UCSD-AML1 (cell line): ENCODE data around the gene USP35.
"Not testable (repeated sequence)": the region's sequence is repeated elsewhere in the genome, so short reads cannot be mapped to it uniquely, and the experiment has no call there.

ENCODE experiments used
- DNase-seq: peaks from one replicate; lab custom pipeline; 2025; ENCODE audit not compliant: unreplicated experiment; lab: John Stamatoyannopoulos, UW

The USP35 gene

GRCh38 chr11:78170413-78170812, 18.3 kb upstream of the USP35 start:
- DNase-seq, result no peak

GRCh38 chr11:78170874-78171549, 17.7 kb upstream of the USP35 start:
- DNase-seq, result no peak

GRCh38 chr11:78171951-78172350, 16.8 kb upstream of the USP35 start:
- no peak for DNase-seq

- DNase-seq, result not testable (repeated sequence)
These were observed 12.9 kb upstream of the USP35 start for GRCh38 chr11:78175862-78176261.

- DNase-seq, result no peak
These were observed 12.0 kb upstream of the USP35 start for GRCh38 chr11:78176605-78177141.

- DNase-seq, result no peak
These were observed 11.5 kb upstream of the USP35 start for GRCh38 chr11:78177216-78177615.

- no peak for DNase-seq
These were observed 9.2 kb upstream of the USP35 start for GRCh38 chr11:78179459-78180071.

- DNase-seq, result no peak
These were observed 8.0 kb upstream of the USP35 start for GRCh38 chr11:78180751-78181150.

- no peak for DNase-seq
These were observed 7.5 kb upstream of the USP35 start for GRCh38 chr11:78181185-78181584.

GRCh38 chr11:78187366-78188285, 1.1 kb upstream of the USP35 start:
- DNase-seq, result no peak

GRCh38 chr11:78189174-78189724, 530 bp downstream of the USP35 start:
- no peak for DNase-seq

- no peak for DNase-seq
These were observed 1.1 kb downstream of the USP35 start for GRCh38 chr11:78189851-78190250.

- no peak for DNase-seq
These were observed 1.7 kb downstream of the USP35 start for GRCh38 chr11:78190374-78190773.

GRCh38 chr11:78190871-78191538, 2.3 kb downstream of the USP35 start:
- no peak for DNase-seq

- DNase-seq, result no peak
These were observed 3.6 kb downstream of the USP35 start for GRCh38 chr11:78192223-78192719.

- no peak for DNase-seq
These were observed 4.2 kb downstream of the USP35 start for GRCh38 chr11:78192911-78193351.

GRCh38 chr11:78193806-78194205, 5.1 kb downstream of the USP35 start:
- no peak for DNase-seq

GRCh38 chr11:78194490-78194889, 5.8 kb downstream of the USP35 start:
- no peak for DNase-seq

- DNase-seq, result no peak
These were observed 7.3 kb downstream of the USP35 start for GRCh38 chr11:78195917-78196560.

GRCh38 chr11:78196661-78197091, 8.0 kb downstream of the USP35 start:
- no peak for DNase-seq
